K562 (cell line): Measurements from ENCODE around the gene EVI5L. TPM values are rescaled to one million over a fixed set of nuclear protein-coding genes. Genes with fewer than 3 reads are reported as not detected.
A peak's percentile ranks its signal among the peaks of the same experiment; 100 is the strongest.

Experiments
- CCAR2 ChIP-seq: fragments of 200-400 bp; formaldehyde crosslinking; IDR thresholded peaks from 2 replicates; pipeline ENCODE4 v1.6.1; 2017; ENCODE audit warnings: mild to moderate bottlenecking, low read depth, low read length
- CEBPB ChIP-seq: fragments of 450-650 bp; IDR thresholded peaks from 2 replicates; pipeline ENCODE4 v1.6.1; 2016; ENCODE audit warnings: missing genetic modification characterization, missing compliant biosample characterization
- CREB5 ChIP-seq: fragments of 250-450 bp; sonication (Bioruptor Pico); IDR thresholded peaks from 2 replicates; pipeline ENCODE4 v1.5.0; 2020; ENCODE audit warnings: mild to moderate bottlenecking
- ESRRB ChIP-seq: fragments of 250-450 bp; sonication (Bioruptor Pico); IDR thresholded peaks from 2 replicates; pipeline ENCODE4 v1.5.0; 2020; ENCODE audit warnings: mild to moderate bottlenecking, moderate library complexity, borderline replicate concordance
- JUNB ChIP-seq: fragments of 450-650 bp; formaldehyde crosslinking; conservative IDR thresholded peaks from 2 replicates; pipeline ENCODE4 v1.4.0; 2020; ENCODE audit warnings: mild to moderate bottlenecking
- MEF2D ChIP-seq: conservative IDR thresholded peaks from 2 replicates; pipeline ENCODE4 v1.6.1; 2016; ENCODE audit warnings: low read depth, missing genetic modification characterization, missing compliant biosample characterization
- PCBP1 ChIP-seq: fragments of 200-400 bp; formaldehyde crosslinking; IDR thresholded peaks from 2 replicates; pipeline ENCODE4 v1.6.1; 2018; ENCODE audit warnings: mild to moderate bottlenecking, low read depth, low read length; ENCODE audit not compliant: poor library complexity, severe bottlenecking
- PHB2 ChIP-seq: fragments of 450-650 bp; IDR thresholded peaks from 2 replicates; pipeline ENCODE4 v1.6.1; 2017; ENCODE audit warnings: low read depth
- PHTF2 ChIP-seq: fragments of 250-450 bp; sonication (Bioruptor Pico); IDR thresholded peaks from 2 replicates; pipeline ENCODE4 v1.5.0; 2021; ENCODE audit warnings: mild to moderate bottlenecking
- RREB1 ChIP-seq: fragments of 250-450 bp; sonication (Bioruptor Pico); IDR thresholded peaks from 2 replicates; pipeline ENCODE4 v1.4.0; 2020
- THRA ChIP-seq: fragments of 450-650 bp; IDR thresholded peaks from 2 replicates; pipeline ENCODE4 v1.6.1; 2017; ENCODE audit warnings: mild to moderate bottlenecking, moderate library complexity
- ZBTB7A ChIP-seq: IDR thresholded peaks from 2 replicates; pipeline ENCODE4 v1.6.1; 2011; ENCODE audit warnings: low read depth, mild to moderate bottlenecking, low read length, moderate library complexity, borderline replicate concordance; ENCODE audit not compliant: control insufficient read depth
- ZHX1 ChIP-seq: fragments of 150-350 bp; conservative IDR thresholded peaks from 2 replicates; pipeline ENCODE4 v1.6.1; 2014; ENCODE audit warnings: low read length
- ZNF121 ChIP-seq: sonication (generic); formaldehyde crosslinking; conservative IDR thresholded peaks from 2 replicates; pipeline ENCODE4 v1.8.0; 2022; ENCODE audit warnings: missing genetic modification reagents
- ZNF507 ChIP-seq: conservative IDR thresholded peaks from 2 replicates; pipeline ENCODE4 v1.6.1; 2017; ENCODE audit warnings: missing genetic modification characterization, missing compliant biosample characterization
- ZSCAN32 ChIP-seq: fragments of 450-650 bp; formaldehyde crosslinking; IDR thresholded peaks from 2 replicates; pipeline ENCODE4 v1.4.0; 2020; ENCODE audit warnings: mild to moderate bottlenecking, moderate library complexity
- polyA plus RNA-seq, 8 experiments: library from polyadenylated mRNA; depleted of rRNA in 4 of 8; stranded (reverse) in 5 of 8; unstranded in 3 of 8; fragments of >200 nt; fragmentation: Nextera tagmentation in 2 of 8; fragmentation: Illumina TruSeq in 1 of 8; extraction: Ambion mirVana in 2 of 8; extraction: Trizol in 1 of 8; gene quantifications; 2 replicates each; pipeline versions ENCODE4 v1.2.1 to v1.2.3, GENCODE V29; 2011 to 2014; ENCODE audit warnings: inconsistent platforms in 1 of 8, missing spikeins in 1 of 8
- total RNA-seq, 7 experiments: library from RNA; depleted of rRNA in 6 of 7; stranded (reverse); fragments of >200 nt in 6 of 7; fragmentation: Illumina TruSeq in 2 of 7; extraction: Trizol in 2 of 7; gene quantifications; 2 replicates each; pipeline versions ENCODE4 v1.2.1 to v1.2.3, GENCODE V29; 2011 to 2021; ENCODE audit warnings: low replicate concordance in 1 of 7
- TF ChIP-seq, protein P1 (sequence below): sonication (generic); formaldehyde crosslinking; IDR thresholded peaks from 2 replicates; pipeline ENCODE4 v1.9.0; 2022; ENCODE audit warnings: mild to moderate bottlenecking, missing genetic modification reagents

EVI5L gene
- total and polyA plus RNA-seq, 9 of the 15 experiments (the other 6 are each of a cell fraction or from before 2014, with no cell fraction given): 0.69 to 1.8 (median 1.2) TPM; not detected in 2

GRCh38 chr19:7829561-7830271, at the start of gene EVI5L (continued):
- no peak for TF ChIP-seq ZSCAN32 (CRISPR knock-in tag)
- no peak for TF ChIP-seq PHTF2
- no peak for TF ChIP-seq CCAR2
- no peak for TF ChIP-seq ZNF507 (tag)
- TF ChIP-seq, protein P1, sequence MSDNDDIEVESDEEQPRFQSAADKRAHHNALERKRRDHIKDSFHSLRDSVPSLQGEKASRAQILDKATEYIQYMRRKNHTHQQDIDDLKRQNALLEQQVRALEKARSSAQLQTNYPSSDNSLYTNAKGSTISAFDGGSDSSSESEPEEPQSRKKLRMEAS: no peak
- no peak for TF ChIP-seq PCBP1
- no peak for TF ChIP-seq CEBPB (tag)
- TF ChIP-seq ZNF121 (CRISPR knock-in tag): no peak
- no peak for TF ChIP-seq PHB2
- no peak for TF ChIP-seq MEF2D (tag)
- TF ChIP-seq THRA: no peak
- TF ChIP-seq ZHX1: no peak
- no peak for TF ChIP-seq CREB5 (CRISPR knock-in tag)
- no peak for TF ChIP-seq ESRRB (CRISPR knock-in tag)
- TF ChIP-seq JUNB (CRISPR knock-in tag): no peak
- TF ChIP-seq ZBTB7A: peak; percentile 39; the same call in 1 of the 2 replicates
- no peak for TF ChIP-seq RREB1
